ENCODE measurements around the gene HSPE1. TPM values are rescaled to one million over a fixed set of nuclear protein-coding genes. Genes with fewer than 3 reads are reported as not detected.

The HSPE1 gene
- total RNA-seq = 30.2 and 44.9 TPM in 2 replicates

DNA sequence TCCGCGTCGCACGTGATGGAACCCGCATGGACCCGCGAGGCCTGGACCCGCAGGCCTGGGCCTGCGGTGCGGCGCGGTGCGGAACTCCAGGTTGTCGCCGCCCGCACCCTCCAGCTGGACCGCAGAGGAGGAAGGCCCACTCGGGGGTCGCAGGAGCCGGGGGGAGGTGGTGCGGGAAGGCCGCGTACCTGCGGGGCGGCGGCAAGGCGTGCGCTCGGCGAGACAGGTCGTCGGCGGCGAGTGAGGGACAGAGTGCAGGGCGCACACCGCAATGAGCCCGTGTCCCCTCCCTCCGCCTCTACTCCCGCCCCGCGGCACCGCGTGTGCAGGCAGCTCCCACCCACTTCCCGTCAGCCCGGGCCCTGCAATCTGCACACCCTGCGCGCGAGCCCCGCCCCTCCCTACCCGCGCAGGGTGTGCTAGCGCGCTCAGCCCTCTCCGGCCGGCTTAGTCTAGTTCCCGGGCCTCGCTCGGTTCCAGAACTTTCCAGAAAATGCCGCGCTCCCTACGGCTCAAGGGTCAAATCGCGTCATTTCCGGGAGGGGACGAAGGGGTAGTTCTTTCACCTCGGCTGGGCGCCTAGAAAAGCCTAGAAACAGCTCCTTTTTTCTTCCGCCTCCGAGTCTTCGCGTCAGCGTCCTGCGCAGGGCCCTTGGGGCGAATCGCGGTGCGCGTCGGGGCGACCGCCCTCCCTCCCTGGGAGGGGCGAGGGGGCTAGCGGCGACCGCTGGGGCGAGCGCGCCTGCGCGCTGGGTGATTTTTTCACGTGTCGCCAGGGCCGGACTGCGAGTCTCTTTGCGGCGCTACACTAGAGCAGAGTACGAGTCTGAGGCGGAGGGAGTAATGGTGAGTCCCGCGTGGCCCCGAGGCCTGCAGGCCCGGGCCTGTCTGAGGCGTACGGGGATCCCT lies at the start of gene HSPE1, which contains the start of gene HSPD1:
Gene HSPE1, plus strand, starts transcription at position 786 of the 909 bp plus-strand sequence. Its CDS starts 58 bp downstream, at position 844.
Gene HSPD1, minus strand, starts transcription at position 247 of the 909 bp plus-strand sequence. CDS start 992 bp downstream, outside the sequence.

DNA sequence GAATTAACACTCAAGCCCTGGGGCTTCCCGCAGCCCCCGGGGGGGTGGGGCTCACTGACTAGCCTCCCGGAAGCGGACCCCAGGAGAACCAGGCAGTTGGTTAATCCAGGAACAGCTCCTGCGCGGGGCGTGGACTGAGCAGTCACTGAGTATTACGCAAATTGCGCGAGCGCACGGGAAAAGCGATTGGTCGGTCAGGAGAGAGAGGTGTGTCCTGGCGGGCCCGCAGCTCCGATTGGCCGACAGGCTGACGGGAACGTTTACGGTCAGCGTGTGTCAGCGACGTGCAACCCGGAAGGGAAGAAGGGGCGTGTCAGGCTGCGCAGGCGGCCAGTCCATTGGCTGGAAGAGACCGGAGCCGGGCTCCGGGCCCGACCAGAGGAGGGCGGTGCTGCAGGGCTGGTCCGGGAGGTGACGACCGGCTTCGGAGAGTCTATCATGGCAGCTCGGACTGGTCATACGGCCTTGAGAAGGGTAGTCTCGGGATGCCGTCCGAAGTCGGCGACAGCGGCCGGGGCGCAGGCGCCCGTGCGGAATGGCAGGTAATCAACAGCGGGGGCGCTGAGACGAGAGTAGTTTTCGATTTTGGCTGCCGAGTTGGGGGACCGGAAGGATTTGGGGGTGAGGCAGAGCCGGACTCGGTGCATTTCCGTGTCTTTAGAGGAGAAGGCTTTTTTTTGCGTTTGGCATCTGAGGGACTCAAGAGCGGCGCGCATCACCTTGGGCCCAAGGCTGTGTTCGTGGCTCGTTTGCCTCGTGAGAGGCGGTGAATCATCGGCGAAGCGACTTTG lies 46.9 kb upstream of the HSPE1 start, which contains the start of gene COQ10B:
Gene COQ10B, plus strand, starts transcription at position 430 of the 791 bp plus-strand sequence. Its CDS starts 9 bp downstream, at position 439.

GRCh38 chr2:197515739-197516392 lies 15.7 kb downstream of the HSPE1 start, which contains the start of gene MOB4:
Gene MOB4 (plus strand): TSS chr2:197516066. CDS start chr2:197516087, 21 bp downstream.

Small RNA genes within 50 kb of the gene (small RNA-seq; reads per million reads assigned to genes)
- not detected for gene AC020550.1

Other genes with a start within 250 kb of the HSPE1 start
- gene ANKRD44, start 189.6 kb upstream of the HSPE1 start, total RNA-seq = 7.1 and 8.1 TPM in 2 replicates
- gene SF3B1, start 65.4 kb upstream of the HSPE1 start, total RNA-seq = 272 and 273 TPM in 2 replicates
- gene COQ10B, start 46.8 kb upstream of the HSPE1 start, total RNA-seq = 20.8 and 40.3 TPM in 2 replicates
- 87.9 and 126 TPM in 2 replicates for gene HSPD1, start 539 bp upstream of the HSPE1 start, total RNA-seq
- 23.9 and 32.8 TPM in 2 replicates for gene MOB4, start 15.7 kb downstream of the HSPE1 start, total RNA-seq
- not detected in 2 replicates for gene RFTN2, start 175.2 kb downstream of the HSPE1 start, total RNA-seq
- 1.6 and 4.3 TPM in 2 replicates for gene MARS2, start 205.0 kb downstream of the HSPE1 start, total RNA-seq